Endothelial cell of umbilical vein (primary cell): ENCODE measurements around the gene RPL35. TPM values are rescaled to one million over a fixed set of nuclear protein-coding genes. Genes with fewer than 3 reads are reported as not detected.

ENCODE experiments used
- BruUV-seq: library from RNA; stranded (reverse); fragments of 400-500 nt; replicated peaks from 2 replicates; lab custom pipeline; 2021; lab: Mats Ljungman, UMichigan
- CTCF ChIA-PET: fragments of 300-600, 350-600 bp; sonication (Branson Sonifier 250); formaldehyde crosslinking; loops from one replicate; lab custom pipeline; 2021; ENCODE audit warnings: antibody characterized with exemption, inconsistent platforms; lab: Charles Lee
- POLR2A ChIA-PET: fragments of 300-600, 350-600 bp; sonication (Branson Sonifier 250); formaldehyde crosslinking; loops from one replicate; lab custom pipeline; 2021; ENCODE audit warnings: antibody characterized with exemption, inconsistent platforms; lab: Charles Lee
- DNase-seq: peaks from one replicate; pipeline ENCODE4 v3.0.0-alpha.2; 2011; ENCODE audit warnings: low read depth, low spot score
- FAIRE-seq: peaks from 2 replicates; lab custom pipeline; 2011; peaks lifted over from hg19 to GRCh38; lab: Jason Lieb, UNC
- H2AFZ ChIP-seq: 2 replicates; pipeline ENCODE4 v1.6.0; 2012; ENCODE audit warnings: low read depth, low read length, control low read depth, inconsistent platforms
- H3K27ac ChIP-seq: 2 replicates; pipeline ENCODE4 v1.5.1; 2011; ENCODE audit warnings: low read depth, mild to moderate bottlenecking, control low read depth, low read length, moderate library complexity; ENCODE audit not compliant: insufficient read depth
- H3K27me3 ChIP-seq, 2 experiments: 2 replicates each; pipeline versions ENCODE4 v1.6.0 to v1.6.1; 2011; ENCODE audit warnings: low read length in 2 of 2, mixed read lengths in 1 of 2; ENCODE audit not compliant: control insufficient read depth in 2 of 2, insufficient read depth in 2 of 2
- H3K36me3 ChIP-seq, 2 experiments: 2 replicates in 1 of 2; 3 replicates in 1 of 2; pipeline ENCODE4 v1.5.1; 2011; ENCODE audit warnings: low read length in 2 of 2, mild to moderate bottlenecking in 1 of 2, moderate library complexity in 1 of 2; ENCODE audit not compliant: control insufficient read depth in 2 of 2, insufficient read depth in 2 of 2; ENCODE audit errors: extremely low read depth in 1 of 2
- H3K4me1 ChIP-seq: 3 replicates; pipeline ENCODE4 v1.5.1; 2011; ENCODE audit warnings: mild to moderate bottlenecking, low read length; ENCODE audit not compliant: control insufficient read depth, insufficient read depth; ENCODE audit errors: extremely low read depth
- H3K4me2 ChIP-seq: 2 replicates; pipeline ENCODE4 v1.6.1; 2011; ENCODE audit warnings: low read length, control low read depth, mixed read lengths; ENCODE audit not compliant: insufficient read depth
- H3K4me3 ChIP-seq, 3 experiments: fragments of 200-600 bp in 1 of 3; sonication (generic), shearing (Covaris generic) in 1 of 3; replicated peaks in 1 of 3; 2 replicates each; pipeline ENCODE4 v1.5.1; 2011 to 2016; ENCODE audit warnings: control low read depth in 3 of 3, low read length in 3 of 3, mild to moderate bottlenecking in 2 of 3, inconsistent platforms in 1 of 3, low read depth in 1 of 3, moderate library complexity in 1 of 3; ENCODE audit not compliant: insufficient read depth in 1 of 3
- H3K79me2 ChIP-seq: 2 replicates; pipeline ENCODE4 v1.6.0; 2012; ENCODE audit warnings: low read length, inconsistent platforms; ENCODE audit not compliant: control insufficient read depth, insufficient read depth
- H3K9ac ChIP-seq: replicated peaks from 2 replicates; pipeline ENCODE3; 2011; ENCODE audit warnings: low read length, control low read depth; ENCODE audit not compliant: insufficient read depth; ENCODE audit errors: extremely low read depth
- H3K9me1 ChIP-seq: replicated peaks from 3 replicates; pipeline ENCODE4 v1.6.0; 2011; ENCODE audit warnings: mild to moderate bottlenecking, low read length; ENCODE audit not compliant: control insufficient read depth, insufficient read depth; ENCODE audit errors: extremely low read depth
- H3K9me3 ChIP-seq: replicated peaks from 2 replicates; pipeline ENCODE4 v1.5.1; 2012; ENCODE audit warnings: low read length, inconsistent platforms; ENCODE audit not compliant: control insufficient read depth, insufficient read depth
- H4K20me1 ChIP-seq: replicated peaks from 2 replicates; pipeline ENCODE3; 2011; ENCODE audit warnings: mild to moderate bottlenecking, low read length; ENCODE audit not compliant: control insufficient read depth, insufficient read depth; ENCODE audit errors: extremely low read depth
- EZH2 ChIP-seq: IDR thresholded peaks from 2 replicates; pipeline ENCODE4 v1.6.1; 2012; ENCODE audit warnings: borderline replicate concordance, low read depth, mild to moderate bottlenecking, moderate library complexity, low read length, inconsistent platforms; ENCODE audit not compliant: severe bottlenecking
- FOS ChIP-seq: IDR thresholded peaks from 2 replicates; pipeline ENCODE4 v1.6.1; 2011; ENCODE audit warnings: mild to moderate bottlenecking, low read length, moderate library complexity, borderline replicate concordance; ENCODE audit not compliant: insufficient read depth
- GATA2 ChIP-seq: IDR thresholded peaks from 2 replicates; pipeline ENCODE4 v1.7.0; 2011; ENCODE audit warnings: low read depth, mild to moderate bottlenecking, moderate library complexity, mixed read lengths, low read length; ENCODE audit not compliant: insufficient read length, insufficient read depth
- JUN ChIP-seq: IDR thresholded peaks from 2 replicates; pipeline ENCODE4 v1.6.1; 2011; ENCODE audit warnings: borderline replicate concordance, low read depth; ENCODE audit not compliant: insufficient read length, insufficient read depth
- MYC ChIP-seq: IDR thresholded peaks from one replicate; pipeline ENCODE4 v1.6.1; 2011; ENCODE audit warnings: mild to moderate bottlenecking, low read depth, low read length
- POLR2A ChIP-seq: IDR thresholded peaks from 2 replicates; pipeline ENCODE4 v1.6.1; 2012; ENCODE audit warnings: low read depth, mild to moderate bottlenecking, control low read depth, low read length
- POLR2AphosphoS5 ChIP-seq: IDR thresholded peaks from 2 replicates; pipeline ENCODE4 v1.6.1; 2012; ENCODE audit warnings: low read depth, mild to moderate bottlenecking, control low read depth, low read length, moderate library complexity; ENCODE audit not compliant: insufficient read depth
- dilution Hi-C: fragments of 300-500 bp; cut with MboI; formaldehyde crosslinking; loops from one replicate; pipeline ENCODE4 v1.15.0; 2019; ENCODE audit warnings: low sequenced_read_pairs; ENCODE audit not compliant: extremely low pct_ligation_motif_present
- intact Hi-C: fragments of 100-400 bp; cut with micrococcal nuclease; formaldehyde crosslinking; loops from one replicate; pipeline ENCODE4 v1.10.0; 2022
- polyA plus RNA-seq, 4 experiments: library from polyadenylated mRNA; depleted of rRNA in 3 of 4; stranded (reverse) in 3 of 4; unstranded in 1 of 4; fragments of >200 nt; gene quantifications; 2 replicates each; pipeline versions ENCODE4 v1.2.1 to v1.2.3, GENCODE V29; 2011 to 2012; ENCODE audit warnings: missing spikeins in 1 of 4
- total RNA-seq: library from RNA; stranded (reverse); gene quantifications from 2 replicates; pipeline ENCODE4 v1.2.3, GENCODE V29; 2021
- TF ChIP-seq, protein P1 (sequence below), 2 donors: IDR thresholded peaks; 1 replicate in 1 of 2; 2 replicates in 1 of 2; pipeline ENCODE4 v1.5.1; 2011; ENCODE audit warnings: low read length in 2 of 2, mild to moderate bottlenecking in 2 of 2, moderate library complexity in 2 of 2, control low read depth in 1 of 2, inconsistent platforms in 1 of 2, low read depth in 1 of 2; ENCODE audit not compliant: insufficient read depth in 1 of 2; ENCODE audit errors: extremely low read depth in 1 of 2
- TF ChIP-seq, protein P2 (sequence below): IDR thresholded peaks from 2 replicates; pipeline ENCODE4 v1.6.1; 2011; ENCODE audit not compliant: insufficient read depth, insufficient read length

Gene RPL35
- total and polyA plus RNA-seq, 2 donors (not counting 3 experiments of a cell fraction or from before 2014, with no cell fraction given): 1,230 to 2,206 TPM

DNA sequence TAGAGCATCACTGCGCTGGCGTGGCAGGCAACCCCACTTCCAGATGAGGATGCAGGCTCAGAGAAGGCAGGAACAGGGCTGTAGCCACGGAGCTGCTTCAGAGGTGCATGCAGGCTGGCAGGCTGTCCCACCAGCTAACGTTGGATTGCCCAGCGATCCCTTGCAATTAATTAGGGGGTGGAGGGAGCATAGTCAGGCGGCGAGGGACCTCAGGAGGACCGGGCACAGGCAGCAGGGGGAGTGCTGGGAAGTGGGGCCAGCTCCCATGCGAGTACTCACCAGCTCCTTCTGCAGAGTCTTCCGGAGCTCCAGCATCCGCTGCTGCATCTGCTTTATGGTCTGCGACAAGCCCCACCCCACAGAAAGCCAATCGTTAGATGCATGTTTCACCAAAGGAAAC lies 20.5 kb upstream of the RPL35 start:
- intact Hi-C loops (no loop called here), dilution Hi-C loops (no loop called here)
- CTCF ChIA-PET: interaction anchor here (1.3 kb wide), 1 partner anchor 12 kb away, joined by 6 read pairs; no protein-coding TSS in a partner anchor
- no peak for FAIRE-seq
- Histone ChIP-seq H4K20me1 (no peaks in the 10 kb centered on the region), H3K4me3 (no peak overlapping the region), H3K27ac (no peak overlapping the region), H3K9me3 (no peaks in the 10 kb centered on the region), H3K27me3 (no peaks in the 10 kb centered on the region), H3K79me2 (no peaks in the 10 kb centered on the region), H3K4me2 (no peak overlapping the region), H3K9me1 (no peaks in the 10 kb centered on the region), H3K36me3 (peaks cover 14 to 34% of the 10 kb centered on the region in 2 experiments), H3K4me1 (no peaks in the 10 kb centered on the region), H3K9ac (no peak overlapping the region), H2AFZ (no peak overlapping the region)
- TF ChIP-seq MYC (no peak), EZH2 (no peak), POLR2A (no peak), JUN (no peak), FOS (no peak), POLR2AphosphoS5 (no peak), GATA2 (no peak)
- TF ChIP-seq, protein P1, sequence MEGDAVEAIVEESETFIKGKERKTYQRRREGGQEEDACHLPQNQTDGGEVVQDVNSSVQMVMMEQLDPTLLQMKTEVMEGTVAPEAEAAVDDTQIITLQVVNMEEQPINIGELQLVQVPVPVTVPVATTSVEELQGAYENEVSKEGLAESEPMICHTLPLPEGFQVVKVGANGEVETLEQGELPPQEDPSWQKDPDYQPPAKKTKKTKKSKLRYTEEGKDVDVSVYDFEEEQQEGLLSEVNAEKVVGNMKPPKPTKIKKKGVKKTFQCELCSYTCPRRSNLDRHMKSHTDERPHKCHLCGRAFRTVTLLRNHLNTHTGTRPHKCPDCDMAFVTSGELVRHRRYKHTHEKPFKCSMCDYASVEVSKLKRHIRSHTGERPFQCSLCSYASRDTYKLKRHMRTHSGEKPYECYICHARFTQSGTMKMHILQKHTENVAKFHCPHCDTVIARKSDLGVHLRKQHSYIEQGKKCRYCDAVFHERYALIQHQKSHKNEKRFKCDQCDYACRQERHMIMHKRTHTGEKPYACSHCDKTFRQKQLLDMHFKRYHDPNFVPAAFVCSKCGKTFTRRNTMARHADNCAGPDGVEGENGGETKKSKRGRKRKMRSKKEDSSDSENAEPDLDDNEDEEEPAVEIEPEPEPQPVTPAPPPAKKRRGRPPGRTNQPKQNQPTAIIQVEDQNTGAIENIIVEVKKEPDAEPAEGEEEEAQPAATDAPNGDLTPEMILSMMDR (IDR thresholded peaks at IDR 0.05; ENCODE audit: extremely low read depth in 1 of 2, insufficient read depth in 1 of 2, low read depth in 1 of 2, low read length in 2 of 2): no peak
- TF ChIP-seq, protein P2, sequence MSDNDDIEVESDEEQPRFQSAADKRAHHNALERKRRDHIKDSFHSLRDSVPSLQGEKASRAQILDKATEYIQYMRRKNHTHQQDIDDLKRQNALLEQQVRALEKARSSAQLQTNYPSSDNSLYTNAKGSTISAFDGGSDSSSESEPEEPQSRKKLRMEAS: no peak
- DNase-seq: no peak
- BruUV-seq: no TSS peak
- POLR2A ChIA-PET: no interaction called here
